ENCODE data around the gene SUGCT. TPM values are rescaled to one million over a fixed set of nuclear protein-coding genes. Genes with fewer than 3 reads are reported as not detected.

SUGCT gene
- total RNA-seq, 2 donors from 2014 or later, result 3.3 to 15.2 TPM

DNA sequence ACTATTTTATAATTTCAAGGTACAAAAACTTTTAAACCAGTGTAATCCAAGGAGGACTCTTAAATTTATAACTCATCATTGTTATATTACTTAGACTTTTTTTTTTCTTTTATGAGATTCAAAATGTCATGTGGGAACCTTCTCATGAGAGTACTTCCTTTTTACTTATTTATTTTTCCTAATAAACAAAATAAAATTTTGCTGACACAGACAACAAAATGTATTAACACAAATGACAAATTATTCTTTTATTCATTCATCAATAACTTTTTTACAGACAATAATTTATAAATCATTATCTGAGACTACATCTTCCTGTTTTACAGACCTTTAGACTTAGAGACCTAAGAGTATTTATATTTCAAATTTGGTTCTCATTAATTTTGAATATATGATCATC, 706.2 kb downstream of the SUGCT start:
- DNase-seq (ENCODE audit: low spot score) (no peak), ATAC-seq (ENCODE audit: insufficient number of reproducible peaks, low FRiP score, low read depth) (no peak)
- Histone ChIP-seq H3K4me3 (no peak overlapping the region), H3K27ac (no peak overlapping the region), H3K4me1 (ENCODE audit: control insufficient read depth in 1 of 2, low read depth in 2 of 2) (peaks cover 0 to 5% of the 10 kb centered on the region in 2 donors), H3K9me3 (peaks cover 4% of the 10 kb centered on the region), H3K36me3 (no peaks in the 10 kb centered on the region), H3K27me3 (replicated peaks; ENCODE audit: insufficient read depth) (no peaks in the 10 kb centered on the region)
- TF ChIP-seq, protein P1, sequence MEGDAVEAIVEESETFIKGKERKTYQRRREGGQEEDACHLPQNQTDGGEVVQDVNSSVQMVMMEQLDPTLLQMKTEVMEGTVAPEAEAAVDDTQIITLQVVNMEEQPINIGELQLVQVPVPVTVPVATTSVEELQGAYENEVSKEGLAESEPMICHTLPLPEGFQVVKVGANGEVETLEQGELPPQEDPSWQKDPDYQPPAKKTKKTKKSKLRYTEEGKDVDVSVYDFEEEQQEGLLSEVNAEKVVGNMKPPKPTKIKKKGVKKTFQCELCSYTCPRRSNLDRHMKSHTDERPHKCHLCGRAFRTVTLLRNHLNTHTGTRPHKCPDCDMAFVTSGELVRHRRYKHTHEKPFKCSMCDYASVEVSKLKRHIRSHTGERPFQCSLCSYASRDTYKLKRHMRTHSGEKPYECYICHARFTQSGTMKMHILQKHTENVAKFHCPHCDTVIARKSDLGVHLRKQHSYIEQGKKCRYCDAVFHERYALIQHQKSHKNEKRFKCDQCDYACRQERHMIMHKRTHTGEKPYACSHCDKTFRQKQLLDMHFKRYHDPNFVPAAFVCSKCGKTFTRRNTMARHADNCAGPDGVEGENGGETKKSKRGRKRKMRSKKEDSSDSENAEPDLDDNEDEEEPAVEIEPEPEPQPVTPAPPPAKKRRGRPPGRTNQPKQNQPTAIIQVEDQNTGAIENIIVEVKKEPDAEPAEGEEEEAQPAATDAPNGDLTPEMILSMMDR (IDR thresholded peaks at IDR 0.05), result no peak

DNA sequence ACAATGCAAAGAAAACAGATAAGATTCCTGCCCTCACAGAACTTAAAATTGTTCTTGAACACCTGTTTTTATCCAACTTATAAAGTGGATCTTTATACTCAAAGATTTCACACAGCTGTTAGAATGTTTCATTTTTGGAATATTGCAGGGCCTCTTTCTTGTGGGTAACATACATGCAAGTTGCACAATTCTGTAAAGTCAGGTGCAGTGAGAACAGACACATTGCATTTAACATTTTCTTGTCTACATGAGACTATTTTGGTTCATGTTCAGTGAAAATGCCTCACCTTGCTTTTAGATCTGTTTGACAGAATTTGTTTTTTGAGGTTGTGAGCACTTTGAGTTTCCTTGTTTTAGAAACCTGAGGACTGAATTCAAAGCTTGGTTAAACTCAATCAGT, 707.8 kb downstream of the SUGCT start:
- ATAC-seq (ENCODE audit: insufficient number of reproducible peaks, low FRiP score, low read depth) (no peak), DNase-seq (ENCODE audit: low spot score) (no peak)
- H3K27ac ChIP-seq, result peak overlapping the region in 1 of 2 donors; percentile 70
- H3K36me3 ChIP-seq, result no peaks in the 10 kb centered on the region
- peaks cover 0 to 5% of the 10 kb centered on the region in 2 donors for H3K4me1 ChIP-seq (ENCODE audit: control insufficient read depth in 1 of 2, low read depth in 2 of 2)
- peaks cover 4% of the 10 kb centered on the region for H3K9me3 ChIP-seq
- H3K27me3 ChIP-seq (replicated peaks; ENCODE audit: insufficient read depth), result no peaks in the 10 kb centered on the region
- TF ChIP-seq, protein P1 (IDR thresholded peaks at IDR 0.05), result no peak
- no peak overlapping the region for H3K4me3 ChIP-seq

DNA sequence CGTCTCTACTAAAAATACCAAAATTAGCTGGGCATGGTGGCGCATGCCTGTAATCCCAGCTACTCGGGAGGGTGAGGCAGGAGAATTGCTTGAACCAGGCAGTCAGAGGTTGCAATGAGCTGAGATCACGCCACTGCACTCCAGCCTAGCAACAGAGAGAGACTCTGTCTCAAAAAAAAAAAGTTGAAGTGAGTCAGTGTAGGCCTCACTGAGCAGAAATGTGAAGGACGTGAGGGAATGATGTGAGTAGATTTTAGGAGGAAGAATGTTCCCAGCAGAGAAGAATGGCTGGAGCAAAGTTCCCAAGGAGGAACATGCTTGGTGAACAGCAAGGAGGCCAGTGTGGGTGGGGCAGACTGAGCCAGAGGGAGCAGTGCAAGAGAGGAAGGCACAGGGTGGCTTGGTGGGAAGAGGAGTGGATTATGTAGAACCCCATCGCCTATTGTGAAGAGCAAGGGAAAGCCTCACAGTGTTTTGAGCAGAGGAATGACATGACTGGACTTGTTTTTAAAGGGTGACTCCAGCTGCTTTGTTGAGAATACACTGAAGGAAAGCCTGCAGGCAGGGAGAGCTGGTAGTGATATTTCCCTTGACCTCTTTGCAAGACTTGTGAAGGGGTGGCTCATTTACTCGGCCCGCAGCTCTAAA, 708.7 kb downstream of the SUGCT start:
- peak; percentile 59 for ATAC-seq (ENCODE audit: insufficient number of reproducible peaks, low FRiP score, low read depth)
- no peak overlapping the region for H3K4me3 ChIP-seq
- H3K27me3 ChIP-seq (replicated peaks; ENCODE audit: insufficient read depth), result no peaks in the 10 kb centered on the region
- peaks cover 3 to 4% of the 10 kb centered on the region in 2 donors for H3K4me1 ChIP-seq (ENCODE audit: control insufficient read depth in 1 of 2, low read depth in 2 of 2)
- H3K9me3 ChIP-seq, result peaks cover 4% of the 10 kb centered on the region
- no peaks in the 10 kb centered on the region for H3K36me3 ChIP-seq
- no peak for DNase-seq (ENCODE audit: low spot score)
- peak overlapping the region in 1 of 2 donors; percentile 70 for H3K27ac ChIP-seq
- TF ChIP-seq, protein P1 (IDR thresholded peaks at IDR 0.05), result no peak

DNA sequence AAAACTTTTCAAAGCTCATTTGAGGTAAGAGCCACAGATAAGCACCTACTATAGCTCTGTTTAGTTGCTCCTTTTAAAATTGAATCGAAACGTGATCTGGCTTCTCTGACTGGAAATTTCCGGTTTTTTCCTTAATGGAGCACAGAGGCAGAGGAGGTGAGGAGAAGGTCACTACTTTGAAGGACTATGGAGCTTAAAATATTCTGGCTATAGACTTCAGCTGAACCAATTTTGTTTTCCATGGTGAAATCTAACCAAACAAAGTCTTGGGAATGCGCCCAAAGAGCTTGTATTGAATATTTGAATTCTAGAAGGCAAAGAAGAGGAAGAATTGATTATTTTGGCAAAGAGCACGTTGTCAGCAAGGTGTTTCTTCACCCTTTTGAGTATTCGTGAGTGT, 711.1 kb downstream of the SUGCT start:
- Histone ChIP-seq H3K36me3 (no peaks in the 10 kb centered on the region), H3K4me3 (no peak overlapping the region), H3K4me1 (ENCODE audit: control insufficient read depth in 1 of 2, low read depth in 2 of 2) (peaks cover 7 to 19% of the 10 kb centered on the region in 2 donors), H3K27me3 (replicated peaks; ENCODE audit: insufficient read depth) (no peaks in the 10 kb centered on the region), H3K9me3 (no peaks in the 10 kb centered on the region), H3K27ac (no peak overlapping the region)
- ATAC-seq (ENCODE audit: insufficient number of reproducible peaks, low FRiP score, low read depth), result no peak
- TF ChIP-seq, protein P1 (IDR thresholded peaks at IDR 0.05), result no peak
- DNase-seq (ENCODE audit: low spot score), result no peak

DNA sequence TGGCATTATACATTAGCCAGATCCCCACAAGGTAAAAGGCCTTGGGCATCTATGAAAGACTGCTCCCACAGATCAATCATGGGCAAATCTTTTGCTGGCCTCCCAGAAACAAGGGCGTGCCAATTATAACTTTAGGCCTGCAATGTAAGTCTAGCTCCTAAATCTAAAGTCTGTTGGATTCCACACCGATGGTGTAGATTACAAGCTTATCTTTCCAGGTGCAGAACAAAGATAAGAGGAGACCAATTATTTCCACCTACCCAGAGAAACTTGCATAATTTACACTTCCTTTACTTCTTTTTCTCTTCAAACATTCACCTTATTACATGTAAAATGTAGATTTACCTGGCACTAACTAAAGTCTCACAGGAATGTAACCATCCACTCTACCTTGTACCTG, 713.1 kb downstream of the SUGCT start:
- Histone ChIP-seq H3K9me3 (no peaks in the 10 kb centered on the region), H3K36me3 (no peaks in the 10 kb centered on the region), H3K4me3 (no peak overlapping the region), H3K27me3 (replicated peaks; ENCODE audit: insufficient read depth) (no peaks in the 10 kb centered on the region), H3K4me1 (ENCODE audit: control insufficient read depth in 1 of 2, low read depth in 2 of 2) (peaks cover 7 to 19% of the 10 kb centered on the region in 2 donors), H3K27ac (no peak overlapping the region)
- ATAC-seq (ENCODE audit: insufficient number of reproducible peaks, low FRiP score, low read depth), result no peak
- no peak for DNase-seq (ENCODE audit: low spot score)
- TF ChIP-seq, protein P1 (IDR thresholded peaks at IDR 0.05), result no peak

Data from thoracic aorta (tissue), 2 donors.